Forelimb muscle (tissue), 1 donor: ENCODE measurements around the gene PPP3CA. TPM values are rescaled to one million over a fixed set of nuclear protein-coding genes. Genes with fewer than 3 reads are reported as not detected.
"Not testable (repeated sequence)": the region's sequence is repeated elsewhere in the genome, so short reads cannot be mapped to it uniquely, and the experiment has no call there.

Source experiments
- DNase-seq: peaks from one replicate; pipeline ENCODE4 v3.0.0-alpha.2; 2013; ENCODE audit warnings: low read depth
- polyA plus RNA-seq: library from polyadenylated mRNA; unstranded; fragments of 120-200 nt; gene quantifications from one replicate; pipeline ENCODE4 v1.2.1, GENCODE V29; 2013; ENCODE audit not compliant: insufficient read length

The PPP3CA gene
- polyA plus RNA-seq, 1 donor, result 27.5 TPM

DNA sequence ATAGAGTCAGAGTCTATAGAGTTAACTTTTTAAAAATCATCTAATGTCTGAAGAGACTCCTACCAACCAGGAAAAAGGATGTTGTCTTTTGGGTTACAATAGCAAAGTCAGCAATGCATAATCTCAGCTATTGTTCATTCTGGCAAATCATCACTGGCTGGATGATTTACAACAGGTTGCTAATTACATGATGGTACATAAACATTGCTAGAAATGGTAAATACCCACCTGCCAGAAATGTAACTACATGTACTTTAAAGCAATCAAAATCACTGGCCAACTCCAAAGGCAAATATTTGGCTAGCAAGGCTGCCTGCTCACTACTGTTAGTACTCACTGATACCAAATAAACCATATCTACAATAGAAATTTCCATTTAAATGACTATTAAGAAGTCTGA lies 91.1 kb downstream of the PPP3CA start:
- no peak for DNase-seq

DNA sequence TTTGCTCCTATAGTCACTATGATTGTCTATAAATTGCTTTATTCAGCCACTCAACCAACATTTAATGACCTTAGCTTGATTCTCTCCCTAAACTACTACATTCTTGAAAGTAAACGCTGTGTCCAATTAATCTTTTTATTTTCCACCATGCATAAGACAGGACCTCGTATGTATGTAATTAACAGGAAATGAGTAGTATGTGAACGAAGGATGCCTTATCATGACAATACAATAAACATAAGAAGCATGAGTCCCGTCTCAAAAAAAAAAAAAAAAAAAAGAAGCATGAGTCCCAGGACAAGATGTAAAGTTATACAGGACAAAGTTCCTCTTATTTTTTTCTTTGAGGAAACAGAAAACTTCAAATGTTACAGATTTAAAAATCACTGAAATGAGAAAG lies 92.5 kb downstream of the PPP3CA start:
- no peak for DNase-seq

DNA sequence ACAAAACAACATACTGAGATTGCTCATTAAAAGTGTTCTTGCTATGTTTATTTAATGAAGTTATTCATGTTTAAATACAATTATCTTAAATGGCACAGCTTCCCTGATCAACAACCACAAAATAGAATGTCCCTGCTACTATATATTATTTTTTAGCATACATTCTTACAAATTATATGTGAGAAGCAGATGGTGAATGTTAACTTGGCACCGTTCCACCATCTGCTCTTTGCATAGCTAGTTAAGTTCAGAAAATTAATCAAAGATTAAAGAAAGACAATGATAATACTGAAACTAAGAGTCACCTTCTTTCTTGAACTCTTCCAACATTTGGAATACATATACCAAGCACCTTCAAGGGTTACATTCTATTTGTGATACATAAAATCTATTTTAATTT lies 94.2 kb downstream of the PPP3CA start:
- DNase-seq, result no peak

DNA sequence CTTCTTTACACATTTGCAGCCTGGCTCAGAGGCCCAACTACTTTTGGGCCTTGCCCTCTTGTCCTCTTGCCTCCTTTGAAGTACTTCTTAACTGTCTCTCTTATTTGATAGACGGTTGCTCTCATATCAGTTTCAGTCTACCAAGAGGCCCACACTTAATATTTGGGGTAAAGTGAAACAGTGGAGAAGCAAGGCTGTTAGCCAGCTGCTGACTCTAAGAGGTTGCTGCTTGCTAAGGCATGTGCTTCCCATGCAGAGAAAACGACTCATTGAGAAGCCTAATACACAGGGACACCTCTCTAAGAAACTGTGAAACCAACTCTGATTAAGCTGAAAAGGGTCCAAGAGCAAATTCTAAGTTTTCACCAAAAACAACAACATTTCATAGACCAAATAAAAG lies 94.6 kb downstream of the PPP3CA start:
- no peak for DNase-seq

DNA sequence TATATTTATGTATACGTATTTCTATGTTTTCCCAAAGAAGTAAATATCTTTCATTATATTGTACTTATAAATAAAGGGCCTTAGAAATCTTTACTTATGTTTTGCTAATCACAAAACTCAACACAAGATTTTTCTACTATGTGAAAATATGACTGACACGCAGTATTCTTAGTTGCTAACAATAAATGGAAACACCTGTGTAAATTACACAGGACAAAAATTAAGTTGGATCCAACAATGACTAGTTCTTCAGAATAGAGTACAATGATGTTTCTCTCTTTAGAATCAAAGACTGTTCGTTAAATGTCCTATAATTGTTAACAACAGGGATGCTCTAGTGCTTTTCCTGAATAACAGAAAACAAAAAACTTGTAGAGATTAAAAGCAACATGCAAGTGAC lies 96.1 kb downstream of the PPP3CA start:
- DNase-seq, result no peak

DNA sequence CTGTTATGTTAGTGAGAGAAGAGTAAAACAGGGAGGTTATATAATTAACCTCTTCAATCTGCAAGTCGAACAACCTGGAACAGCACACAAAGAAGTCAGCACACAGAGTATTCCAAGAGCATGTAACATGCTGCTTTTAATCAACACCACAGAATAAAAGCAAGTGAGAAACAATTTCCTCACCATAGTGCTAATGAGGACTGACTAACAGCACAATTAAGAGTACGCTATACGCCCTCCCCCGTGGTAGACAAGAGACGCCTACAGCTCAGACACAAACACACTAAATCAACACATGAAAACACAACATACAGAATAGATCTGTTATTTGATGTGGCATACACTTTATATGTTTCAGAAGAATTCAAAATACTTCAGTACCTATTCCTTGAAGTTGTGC lies 103.0 kb downstream of the PPP3CA start:
- no peak for DNase-seq

DNA sequence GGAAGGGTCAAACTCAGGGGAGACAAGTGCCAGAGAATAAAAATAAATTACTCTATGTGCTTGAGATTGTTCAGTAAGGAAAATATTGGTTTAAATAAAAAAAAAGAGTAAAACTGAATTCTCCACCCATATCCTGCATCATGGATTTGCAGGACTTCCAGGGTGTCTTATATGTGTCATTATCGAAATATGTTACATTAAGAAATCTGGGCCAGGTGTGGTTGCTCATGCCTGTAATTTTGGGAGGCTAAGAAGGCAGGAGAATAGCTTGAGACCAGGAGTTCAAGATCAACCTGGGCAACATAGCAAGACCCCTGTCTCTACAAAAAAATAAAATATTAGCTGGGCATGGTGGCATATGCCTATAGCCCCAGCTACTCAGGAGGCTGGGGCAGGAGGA lies 104.9 kb downstream of the PPP3CA start:
- DNase-seq, result no peak

DNA sequence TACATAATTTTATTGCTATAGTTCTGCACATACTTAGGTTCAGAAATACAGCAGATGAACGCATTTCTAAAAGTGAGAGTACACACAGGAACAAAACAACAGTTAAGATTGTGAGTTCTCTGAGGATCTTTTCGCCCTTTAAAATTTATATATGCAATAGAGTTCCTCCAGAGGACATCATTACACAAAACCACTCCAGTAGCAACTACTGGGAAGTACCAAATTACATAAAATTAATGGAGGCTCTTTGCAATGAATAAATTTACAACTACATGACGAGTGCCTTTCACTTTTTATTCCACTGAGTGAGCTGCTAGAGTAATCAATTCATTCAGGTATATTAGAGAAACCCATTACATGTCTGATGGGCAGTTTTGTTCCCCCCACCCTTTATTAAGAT lies 107.2 kb downstream of the PPP3CA start:
- no peak for DNase-seq

DNA sequence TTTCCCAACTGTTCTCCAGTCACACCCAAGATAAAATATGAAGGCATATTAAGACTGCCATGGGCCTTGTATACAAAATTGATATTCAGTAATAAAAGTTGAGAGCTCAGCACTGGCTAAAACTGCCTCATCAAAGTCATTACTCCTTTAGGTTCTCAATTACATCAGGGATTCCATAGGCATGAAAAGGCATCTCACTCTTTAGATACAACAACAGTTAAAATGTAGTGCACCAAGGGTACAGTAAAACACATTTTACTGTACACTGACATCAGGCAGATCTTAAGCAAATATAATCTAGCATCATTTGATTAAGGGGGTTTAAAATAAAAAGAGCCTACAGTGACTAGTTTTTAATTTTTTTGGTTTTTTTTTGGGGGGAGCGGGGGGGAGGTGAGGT lies 107.7 kb downstream of the PPP3CA start:
- DNase-seq, result no peak

DNA sequence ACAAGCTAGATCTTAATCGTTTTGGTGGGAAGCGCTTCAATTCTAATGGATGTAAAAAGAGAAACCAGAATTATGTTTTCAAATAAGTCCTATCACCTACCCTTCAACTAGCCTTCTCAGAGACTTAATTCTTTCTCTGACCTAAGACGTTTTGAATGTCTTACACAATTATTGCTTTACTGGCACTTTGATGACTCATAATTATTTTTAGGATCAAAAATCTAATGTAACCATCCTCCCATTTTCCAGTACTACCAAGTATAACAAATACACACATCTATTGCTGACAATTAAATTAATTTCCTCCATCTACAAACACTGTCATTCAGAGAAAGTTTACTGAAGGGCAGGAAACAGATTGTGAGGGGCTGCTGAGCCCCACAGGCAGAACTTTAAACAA lies 108.6 kb downstream of the PPP3CA start:
- DNase-seq, result no peak

DNA sequence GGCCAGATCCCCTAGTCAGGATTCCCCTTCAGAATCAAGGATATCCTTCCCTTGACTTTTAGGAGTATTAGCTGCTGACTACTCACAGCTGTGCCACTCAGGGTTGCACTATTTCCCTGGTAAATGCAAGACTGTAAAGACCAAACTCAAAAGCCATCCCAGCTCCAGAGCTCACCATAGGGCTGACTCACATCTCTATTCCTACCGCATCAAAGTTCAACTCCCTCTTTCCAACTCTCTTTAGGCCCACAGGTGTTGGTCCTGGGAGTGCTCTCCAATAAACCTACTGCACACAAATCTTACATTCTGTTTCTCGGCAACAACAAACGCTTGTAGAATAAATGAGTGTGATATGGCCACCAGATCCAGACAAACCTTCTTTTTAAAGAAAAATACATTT lies 109.6 kb downstream of the PPP3CA start:
- no peak for DNase-seq

DNA sequence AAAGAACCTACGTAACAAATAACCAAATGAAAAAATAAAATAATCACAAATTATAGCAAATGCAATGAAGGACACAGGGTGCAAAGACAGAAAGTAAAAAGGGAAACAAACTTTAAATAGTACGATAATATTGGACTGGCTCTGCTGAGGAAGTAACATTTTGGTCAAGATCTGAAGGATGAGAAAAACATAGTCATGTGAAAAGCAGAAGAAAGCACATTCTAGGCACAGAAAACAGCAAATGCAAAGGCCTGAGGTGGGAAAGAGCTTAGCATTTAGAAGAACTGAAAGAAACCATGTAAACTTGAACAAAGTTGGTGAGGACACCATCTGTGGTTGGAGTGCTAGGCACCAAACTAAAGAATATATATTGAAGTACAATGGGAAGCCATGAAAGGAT lies 111.2 kb downstream of the PPP3CA start:
- no peak for DNase-seq

DNA sequence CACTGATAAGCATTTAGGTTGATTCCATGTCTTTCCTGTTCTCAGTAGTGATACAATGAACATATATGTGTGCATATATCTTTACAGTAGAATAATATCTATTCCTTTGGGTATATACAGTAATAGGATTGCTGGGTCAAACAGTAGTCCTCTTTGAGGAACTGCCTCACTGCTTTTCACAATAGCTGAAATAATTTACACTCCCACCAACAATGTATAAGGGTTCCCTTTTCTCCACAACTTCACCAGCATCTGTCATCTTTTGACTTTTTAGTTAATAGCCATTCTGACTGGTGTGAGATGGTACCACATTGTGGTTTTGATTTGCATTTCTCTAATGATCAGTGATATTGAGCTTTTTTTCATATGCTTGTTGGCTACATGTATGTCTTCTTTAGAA lies 113.2 kb downstream of the PPP3CA start:
- DNase-seq, result not testable (repeated sequence)

DNA sequence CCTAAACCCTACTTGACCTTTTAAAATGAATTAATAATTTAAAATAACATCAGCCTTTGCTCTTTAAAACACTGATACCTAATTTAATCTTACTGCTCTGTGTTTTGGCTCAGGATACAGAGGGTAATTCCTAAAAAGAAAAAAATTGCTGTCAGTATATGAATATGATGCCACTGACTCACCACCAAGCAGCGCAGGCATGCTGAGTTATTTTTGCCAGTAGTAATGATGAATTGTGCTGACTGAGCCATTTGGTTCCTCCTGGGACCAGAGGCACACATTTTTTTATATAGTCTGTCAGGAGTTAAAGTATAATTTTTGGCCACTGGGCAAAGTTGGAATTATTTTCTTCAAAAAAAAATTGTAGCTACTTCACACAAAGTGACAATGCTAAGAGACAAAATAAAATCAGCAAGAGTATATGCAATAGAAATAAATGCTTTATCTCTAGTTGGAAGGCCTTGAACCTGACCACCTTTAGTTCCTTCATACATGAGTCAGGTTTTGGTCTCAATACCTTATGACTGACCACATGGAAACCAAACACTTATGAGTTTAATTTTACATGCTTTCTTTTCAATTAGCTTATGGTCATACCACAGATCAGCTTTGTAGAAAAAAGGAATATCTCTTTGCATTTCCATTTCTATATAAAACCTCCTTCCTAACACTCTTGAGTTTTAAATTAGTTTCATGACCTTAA lies 115.1 kb downstream of the PPP3CA start:
- DNase-seq, result no peak

DNA sequence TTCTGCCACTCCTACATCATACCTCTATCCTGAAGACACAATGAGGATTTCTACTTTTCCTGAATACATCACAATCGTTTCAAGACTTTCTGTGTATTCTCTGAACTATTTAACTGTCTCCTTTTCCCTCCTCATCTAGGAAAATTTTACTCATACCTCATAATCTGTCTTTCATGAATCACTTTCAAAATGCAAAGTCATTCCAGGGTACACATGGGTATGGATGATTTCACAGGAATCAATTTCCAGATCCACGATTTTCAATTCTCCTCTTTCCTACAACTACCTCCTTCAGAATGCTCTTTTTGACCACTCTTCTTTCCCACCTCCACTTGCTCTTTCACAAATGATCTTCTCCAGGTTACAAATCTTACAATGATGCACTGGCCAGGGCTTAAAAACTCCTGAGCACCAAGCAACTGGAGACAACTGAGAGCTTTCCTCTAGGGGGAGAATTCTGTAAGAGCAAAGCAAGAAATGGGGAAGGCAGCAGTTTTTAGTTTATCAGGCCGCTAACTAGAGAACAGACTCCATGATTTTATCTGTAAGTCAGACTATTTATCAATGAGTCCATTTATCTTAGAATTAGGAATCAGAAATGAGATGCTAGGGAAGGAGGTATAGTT lies 116.4 kb downstream of the PPP3CA start:
- no peak for DNase-seq

DNA sequence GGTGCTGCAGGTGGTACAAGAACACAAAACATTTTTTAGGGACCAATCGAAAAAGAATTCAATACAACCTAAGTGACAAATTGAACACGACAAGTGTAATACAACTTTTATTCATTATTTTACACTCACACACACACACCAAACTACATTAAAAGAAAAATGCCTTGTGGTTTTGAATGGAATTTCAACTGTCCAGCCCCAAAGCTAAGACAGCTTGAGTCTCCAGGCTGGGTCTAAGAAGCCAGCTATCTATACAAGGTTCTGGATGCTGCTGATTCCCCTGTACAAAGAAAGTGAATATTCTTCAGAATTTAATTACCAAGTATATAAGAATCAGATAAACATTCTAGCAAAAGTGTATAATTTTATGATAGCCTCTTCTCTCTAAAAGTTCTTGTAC lies 118.2 kb downstream of the PPP3CA start:
- no peak for DNase-seq

DNA sequence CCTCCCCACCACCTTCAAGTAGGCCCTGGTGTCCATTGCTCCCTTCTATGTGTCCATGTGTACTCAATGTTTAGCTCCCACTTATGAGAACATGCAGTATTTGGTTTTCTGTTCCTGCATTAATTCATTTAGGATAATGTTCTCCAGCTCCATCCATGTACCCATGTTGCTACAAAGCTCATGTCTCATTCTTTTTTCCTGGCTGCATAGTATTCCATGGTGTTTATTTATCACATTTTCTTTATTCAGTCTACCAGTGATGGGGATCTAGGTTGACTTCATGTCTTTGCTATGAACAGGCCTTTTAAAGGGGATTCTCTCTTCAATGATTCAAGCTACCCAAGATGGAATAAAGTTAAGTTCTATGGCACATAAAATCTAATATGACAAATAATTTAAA lies 119.6 kb downstream of the PPP3CA start:
- no peak for DNase-seq

DNA sequence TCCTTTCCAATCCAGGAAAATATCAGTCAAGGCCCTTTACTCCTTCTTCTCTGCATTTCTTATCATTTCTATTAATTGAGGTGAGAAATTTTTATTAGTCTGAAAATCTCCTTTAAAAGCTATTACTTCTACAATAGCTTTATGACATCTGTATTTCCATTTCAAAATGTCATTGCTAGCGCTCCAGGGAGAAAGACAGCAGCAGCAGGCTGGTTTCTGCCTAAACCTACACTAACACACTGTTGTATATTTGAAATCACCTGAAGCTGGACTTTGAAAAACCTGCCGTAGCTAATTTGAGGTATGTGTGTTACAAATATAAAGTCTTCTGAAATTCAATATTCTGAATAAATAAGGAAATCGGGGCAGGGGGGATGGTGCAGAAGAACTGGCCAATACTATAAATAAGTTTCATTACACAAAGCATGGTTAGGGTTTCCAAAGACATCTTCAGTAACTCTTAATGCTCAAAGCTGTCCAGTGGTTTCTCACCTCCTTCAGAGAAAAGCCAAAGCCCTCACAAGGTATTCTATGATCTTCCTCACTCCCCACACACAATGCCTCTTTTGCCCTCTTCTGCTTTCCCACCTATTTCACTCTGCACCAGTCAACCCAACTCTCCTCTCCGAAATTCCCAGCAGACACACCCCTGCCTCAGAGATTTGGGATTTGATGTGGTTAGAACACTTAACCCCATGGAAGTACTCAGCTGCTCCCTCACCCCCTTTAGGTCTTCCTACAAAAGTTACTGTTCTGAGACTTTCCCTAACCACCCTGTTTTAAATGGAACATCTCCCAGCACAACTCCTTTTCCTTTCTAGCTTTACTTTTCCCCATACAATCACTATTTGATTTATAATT lies 122.7 kb downstream of the PPP3CA start:
- no peak for DNase-seq

DNA sequence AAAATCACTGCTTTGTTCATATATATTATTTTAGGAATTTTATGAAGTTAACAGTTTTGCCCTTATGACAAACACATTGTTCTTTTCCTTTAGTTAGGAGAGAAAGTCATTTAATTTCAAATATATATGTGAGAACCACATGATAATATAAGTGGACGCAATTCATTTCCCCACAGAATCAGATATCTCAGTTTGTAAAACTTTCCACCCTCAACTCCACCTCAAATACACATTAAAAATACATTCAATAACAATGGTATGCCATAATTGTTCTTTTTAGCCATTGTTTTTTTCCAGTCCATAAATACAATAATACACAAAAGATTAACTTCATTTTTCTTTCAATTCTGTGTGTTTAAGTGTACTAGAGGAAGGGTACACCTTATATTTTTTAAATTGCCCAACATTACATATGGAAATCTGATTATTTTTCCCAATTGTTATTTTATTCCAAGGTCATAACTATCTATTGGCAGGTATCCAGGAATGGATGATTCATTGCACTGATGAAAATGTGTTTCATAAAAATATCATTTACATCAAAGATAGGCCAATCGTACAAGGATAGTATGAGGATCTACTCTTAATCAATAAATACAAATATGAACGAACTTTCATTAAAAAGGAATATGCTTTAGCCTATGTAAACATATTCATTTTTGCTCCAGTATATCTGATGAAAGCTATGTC lies 125.0 kb downstream of the PPP3CA start:
- DNase-seq, result no peak

DNA sequence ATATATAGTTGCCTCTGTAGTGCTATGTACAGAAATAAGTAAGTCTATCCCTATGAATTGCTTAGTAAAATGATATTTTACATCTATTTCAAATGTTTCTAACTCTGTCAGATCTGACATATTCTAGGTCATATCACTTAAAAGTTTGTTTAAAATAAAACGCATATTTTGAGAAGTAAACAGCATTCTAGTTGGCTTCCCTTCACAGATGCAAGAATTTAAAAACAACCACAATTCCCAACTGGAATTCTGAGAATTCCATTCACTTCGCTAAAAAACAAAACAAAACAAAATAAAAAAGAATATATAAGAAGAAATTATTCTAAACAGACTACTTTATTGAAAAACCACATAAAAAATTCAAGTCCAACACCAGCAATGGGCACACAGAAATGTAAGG lies 126.0 kb downstream of the PPP3CA start:
- no peak for DNase-seq

DNA sequence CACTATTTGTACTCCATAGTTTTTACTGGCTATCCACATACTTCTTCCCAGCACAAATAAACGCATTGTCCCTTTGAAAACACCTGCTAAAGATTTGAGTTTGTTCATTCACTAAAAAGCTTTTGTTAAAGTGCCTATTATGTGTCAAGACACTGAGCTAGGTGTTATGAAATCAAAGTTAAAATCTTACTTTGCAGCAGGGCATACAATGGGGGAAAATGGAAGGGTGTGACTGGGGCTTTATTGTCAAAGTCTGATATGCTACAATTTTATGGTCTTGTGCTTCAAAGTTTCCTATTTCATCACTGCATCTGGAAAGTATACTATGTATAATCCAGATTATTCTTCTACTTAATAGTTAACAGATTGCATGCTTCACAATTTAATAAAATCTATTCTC lies 128.4 kb downstream of the PPP3CA start:
- DNase-seq, result no peak

DNA sequence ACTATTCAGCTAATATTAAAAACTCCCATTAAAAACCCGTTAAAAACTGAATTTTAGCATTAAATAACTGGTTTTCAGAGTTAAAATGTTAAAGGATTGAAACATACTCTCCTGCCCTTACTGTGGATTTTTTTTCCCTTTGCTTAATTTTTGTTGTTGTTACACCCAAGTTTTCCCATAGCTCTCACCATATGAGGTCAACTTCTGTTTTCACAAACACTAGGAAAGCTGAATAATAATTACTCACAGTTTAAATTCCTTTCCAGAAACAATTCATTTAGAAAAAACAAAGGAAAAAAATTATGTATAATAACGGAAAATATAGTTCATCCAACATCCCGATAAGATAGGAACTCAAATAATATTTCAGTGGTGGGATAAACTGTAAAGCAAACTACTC lies 129.0 kb downstream of the PPP3CA start:
- DNase-seq, result no peak
